H9 (cell line): ENCODE data around the gene RAD54L. TPM values are rescaled to one million over a fixed set of nuclear protein-coding genes. Genes with fewer than 3 reads are reported as not detected.

Experiments used
- DNase-seq: peaks from one replicate; pipeline ENCODE4 v3.0.0-alpha.2; 2017
- H2AFZ ChIP-seq: one replicate; pipeline ENCODE4 v1.6.1; 2013; ENCODE audit warnings: mild to moderate bottlenecking, low read length, control low read depth, moderate library complexity
- H2AK5ac ChIP-seq: 2 replicates; pipeline ENCODE4 v1.6.1; 2013; ENCODE audit warnings: low read length, control low read depth, mixed read lengths; ENCODE audit not compliant: insufficient read length
- H2BK120ac ChIP-seq: one replicate; pipeline ENCODE4 v1.6.1; 2013; ENCODE audit warnings: low read depth, mild to moderate bottlenecking, low read length, control low read depth, inconsistent platforms; ENCODE audit not compliant: poor library complexity, severe bottlenecking
- H2BK12ac ChIP-seq: 2 replicates; pipeline ENCODE4 v1.6.1; 2013; ENCODE audit warnings: low read length, control low read depth, mixed read lengths, low read depth; ENCODE audit not compliant: insufficient read length
- H2BK15ac ChIP-seq: 2 replicates; pipeline ENCODE4 v1.6.1; 2013; ENCODE audit warnings: low read depth, low read length, control low read depth
- H2BK20ac ChIP-seq: one replicate; pipeline ENCODE4 v1.6.1; 2013; ENCODE audit warnings: low read depth, mild to moderate bottlenecking, low read length, control low read depth, inconsistent platforms; ENCODE audit not compliant: poor library complexity, severe bottlenecking
- H2BK5ac ChIP-seq: 2 replicates; pipeline ENCODE4 v1.6.1; 2013; ENCODE audit warnings: low read length, control low read depth, mixed read lengths; ENCODE audit not compliant: insufficient read length
- H3K14ac ChIP-seq: 2 replicates; pipeline ENCODE4 v1.6.1; 2013; ENCODE audit warnings: low read length, control low read depth; ENCODE audit not compliant: insufficient read depth
- H3K18ac ChIP-seq: 2 replicates; pipeline ENCODE4 v1.6.1; 2013; ENCODE audit warnings: low read depth, mild to moderate bottlenecking, mixed read lengths, low read length, control low read depth; ENCODE audit not compliant: insufficient read length
- H3K23ac ChIP-seq: 2 replicates; pipeline ENCODE4 v1.6.1; 2013; ENCODE audit warnings: low read length, control low read depth, mixed read lengths, low read depth; ENCODE audit not compliant: insufficient read length
- H3K23me2 ChIP-seq: 2 replicates; pipeline ENCODE4 v1.6.1; 2013; ENCODE audit warnings: low read depth, mild to moderate bottlenecking, mixed read lengths, low read length, control low read depth; ENCODE audit not compliant: insufficient read length, poor library complexity, severe bottlenecking
- H3K27ac ChIP-seq: 2 replicates; pipeline ENCODE4 v1.5.1; 2013; ENCODE audit warnings: low read length, control low read depth, mixed read lengths, low read depth; ENCODE audit not compliant: insufficient read length
- H3K27me3 ChIP-seq: 2 replicates; pipeline ENCODE4 v1.6.1; 2013; ENCODE audit warnings: low read length, control low read depth, inconsistent platforms; ENCODE audit not compliant: insufficient read depth
- H3K4ac ChIP-seq: 2 replicates; pipeline ENCODE4 v1.6.1; 2013; ENCODE audit warnings: low read depth, mild to moderate bottlenecking, control low read depth, inconsistent platforms, low read length, moderate library complexity
- H3K4me1 ChIP-seq: 2 replicates; pipeline ENCODE4 v1.6.1; 2013; ENCODE audit warnings: low read length, control low read depth, inconsistent platforms; ENCODE audit not compliant: insufficient read depth
- H3K4me2 ChIP-seq: 2 replicates; pipeline ENCODE4 v1.6.1; 2013; ENCODE audit warnings: low read length, control low read depth, mixed read lengths; ENCODE audit not compliant: insufficient read length, insufficient read depth
- H3K56ac ChIP-seq: 2 replicates; pipeline ENCODE4 v1.6.1; 2013; ENCODE audit warnings: low read depth, mild to moderate bottlenecking, mixed read lengths, low read length, control low read depth; ENCODE audit not compliant: insufficient read length
- H3K79me1 ChIP-seq: 2 replicates; pipeline ENCODE4 v1.6.1; 2013; ENCODE audit warnings: low read depth, mild to moderate bottlenecking, moderate library complexity, low read length, control low read depth, inconsistent platforms; ENCODE audit not compliant: insufficient read depth, poor library complexity, severe bottlenecking
- H3K79me2 ChIP-seq: 2 replicates; pipeline ENCODE4 v1.6.1; 2013; ENCODE audit warnings: low read length, control low read depth, inconsistent platforms; ENCODE audit not compliant: insufficient read depth
- H3K9ac ChIP-seq: 2 replicates; pipeline ENCODE4 v1.6.1; 2013; ENCODE audit warnings: low read length, control low read depth, mixed read lengths; ENCODE audit not compliant: insufficient read length; ENCODE audit errors: extremely low read depth
- H3K9me3 ChIP-seq: one replicate; pipeline ENCODE4 v1.6.1; 2013; ENCODE audit warnings: low read depth, low read length, inconsistent platforms; ENCODE audit not compliant: control insufficient read depth
- H3T11ph ChIP-seq: one replicate; pipeline ENCODE4 v1.6.1; 2013; ENCODE audit warnings: mild to moderate bottlenecking, low read length, control low read depth, inconsistent platforms
- H4K20me1 ChIP-seq: one replicate; pipeline ENCODE4 v1.6.1; 2013; ENCODE audit not compliant: control insufficient read depth, insufficient read length, insufficient read depth
- H4K5ac ChIP-seq: 2 replicates; pipeline ENCODE4 v1.6.1; 2013; ENCODE audit warnings: low read depth, mild to moderate bottlenecking, mixed read lengths, low read length, control low read depth; ENCODE audit not compliant: insufficient read length
- H4K8ac ChIP-seq: replicated peaks from 2 replicates; pipeline ENCODE4 v1.6.1; 2013; ENCODE audit warnings: low read length, control low read depth, mixed read lengths, low read depth; ENCODE audit not compliant: insufficient read length
- H4K91ac ChIP-seq: 2 replicates; pipeline ENCODE4 v1.6.1; 2013; ENCODE audit warnings: low read depth, mild to moderate bottlenecking, moderate library complexity, mixed read lengths, low read length, control low read depth; ENCODE audit not compliant: insufficient read length
- H3K27ac Mint-ChIP-seq, 3 experiments: 2 replicates in 2 of 3; 3 replicates in 1 of 3; pipeline ENCODE4 v1.8.0; 2020 to 2021; ENCODE audit warnings: mixed read lengths in 3 of 3, mild to moderate bottlenecking in 1 of 3, moderate library complexity in 1 of 3
- H3K27me3 Mint-ChIP-seq: 2 replicates; pipeline ENCODE4 v1.8.0; 2021; ENCODE audit warnings: low read depth, mild to moderate bottlenecking, moderate library complexity, mixed read lengths
- H3K36me3 Mint-ChIP-seq, 3 experiments: 2 replicates in 2 of 3; 3 replicates in 1 of 3; pipeline ENCODE4 v1.8.0; 2020 to 2021; ENCODE audit warnings: low read depth in 3 of 3, mixed read lengths in 3 of 3; ENCODE audit not compliant: insufficient read depth in 1 of 3
- H3K4me1 Mint-ChIP-seq, 2 experiments: 2 replicates each; pipeline ENCODE4 v1.8.0; 2020; ENCODE audit warnings: mixed read lengths in 2 of 2
- H3K4me3 Mint-ChIP-seq, 2 experiments: 2 replicates in 1 of 2; 3 replicates in 1 of 2; pipeline ENCODE4 v1.8.0; 2020 to 2021; ENCODE audit warnings: mild to moderate bottlenecking in 2 of 2, mixed read lengths in 2 of 2, moderate library complexity in 1 of 2
- H3K9me3 Mint-ChIP-seq, 2 experiments: 2 replicates in 1 of 2; 3 replicates in 1 of 2; pipeline ENCODE4 v1.8.0; 2020; ENCODE audit warnings: mild to moderate bottlenecking in 2 of 2, mixed read lengths in 2 of 2, moderate library complexity in 1 of 2
- WGBS: extraction: QIAGEN DNeasy Blood & Tissue Kit; methylation state at CpG from one replicate; pipeline ENCODE4 v1.1.7; 2013; ENCODE audit warnings: missing lambda C conversion rate, low lambda C conversion rate, mixed read lengths; ENCODE audit not compliant: insufficient read length; ENCODE audit errors: extremely low coverage; 5-methylcytosine and 5-hydroxymethylcytosine counted together
- total RNA-seq: library from RNA; stranded (reverse); gene quantifications from 2 replicates; pipeline ENCODE4 v1.2.1, GENCODE V29; 2021
- TF ChIP-seq, protein P1 (sequence below): fragments of 200-600 bp; sonication (generic); conservative IDR thresholded peaks from 3 replicates; pipeline ENCODE4 v1.8.0; 2021; ENCODE audit warnings: antibody characterized with exemption, mild to moderate bottlenecking

RAD54L gene
- total RNA-seq, 1 experiment from 2014 or later, result 43.4 TPM

DNA sequence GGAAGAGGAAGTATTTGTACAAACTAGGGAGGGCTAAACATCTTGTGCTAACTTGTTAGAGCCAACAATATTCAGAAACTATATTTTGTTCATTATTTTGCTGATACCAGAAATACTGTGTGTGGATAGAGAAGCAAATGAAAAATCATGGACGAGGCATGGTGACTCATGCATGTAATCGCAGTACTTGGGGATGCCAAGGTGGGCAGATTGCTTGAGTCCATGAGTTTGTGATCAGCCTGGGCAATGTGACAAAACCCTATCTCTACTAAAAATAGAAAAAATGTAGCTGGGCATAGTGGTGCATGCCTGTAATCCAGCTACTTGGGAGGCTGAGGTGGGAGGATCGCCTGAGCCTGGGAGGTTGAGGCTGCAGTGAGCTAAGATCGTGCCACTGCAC, 42.4 kb downstream of the RAD54L start:
- no peak overlapping the region for H3K4me2 ChIP-seq
- no peak overlapping the region for H3K27ac Mint-ChIP-seq
- no peak overlapping the region for H3K4me3 Mint-ChIP-seq
- no peak overlapping the region for H2BK20ac ChIP-seq
- no peak overlapping the region for H2BK5ac ChIP-seq
- H3K9me3 Mint-ChIP-seq, result no peaks in the 10 kb centered on the region
- H3K79me2 ChIP-seq, result no peaks in the 10 kb centered on the region
- no peak overlapping the region for H2BK15ac ChIP-seq
- no peaks in the 10 kb centered on the region for H3K4me1 ChIP-seq
- H3K79me1 ChIP-seq, result no peaks in the 10 kb centered on the region
- no peak overlapping the region for H3K18ac ChIP-seq
- no peak overlapping the region for H4K5ac ChIP-seq
- H3K23me2 ChIP-seq, result no peaks in the 10 kb centered on the region
- no peaks in the 10 kb centered on the region for H4K20me1 ChIP-seq
- no peak overlapping the region for H2BK120ac ChIP-seq
- no peaks in the 10 kb centered on the region; the same call in 1 of the 2 replicates for H3K27me3 Mint-ChIP-seq
- peaks cover 0 to 12% of the 10 kb centered on the region in 2 experiments; a peak in 2 of 4 replicates for H3K4me1 Mint-ChIP-seq
- DNase-seq, result no peak
- H3K14ac ChIP-seq, result no peak overlapping the region
- H3K27ac ChIP-seq, result no peak overlapping the region
- H3K9me3 ChIP-seq, result no peaks in the 10 kb centered on the region
- H3K27me3 ChIP-seq, result no peaks in the 10 kb centered on the region
- H4K8ac ChIP-seq, result no peak overlapping the region
- no peak overlapping the region for H3K56ac ChIP-seq
- H3K36me3 Mint-ChIP-seq, result peaks cover 18 to 43% (median 31%) of the 10 kb centered on the region in 3 experiments; a peak in 6 of 7 replicates
- no peak overlapping the region for H3K23ac ChIP-seq
- no peak overlapping the region for H2AK5ac ChIP-seq
- TF ChIP-seq, protein P1, sequence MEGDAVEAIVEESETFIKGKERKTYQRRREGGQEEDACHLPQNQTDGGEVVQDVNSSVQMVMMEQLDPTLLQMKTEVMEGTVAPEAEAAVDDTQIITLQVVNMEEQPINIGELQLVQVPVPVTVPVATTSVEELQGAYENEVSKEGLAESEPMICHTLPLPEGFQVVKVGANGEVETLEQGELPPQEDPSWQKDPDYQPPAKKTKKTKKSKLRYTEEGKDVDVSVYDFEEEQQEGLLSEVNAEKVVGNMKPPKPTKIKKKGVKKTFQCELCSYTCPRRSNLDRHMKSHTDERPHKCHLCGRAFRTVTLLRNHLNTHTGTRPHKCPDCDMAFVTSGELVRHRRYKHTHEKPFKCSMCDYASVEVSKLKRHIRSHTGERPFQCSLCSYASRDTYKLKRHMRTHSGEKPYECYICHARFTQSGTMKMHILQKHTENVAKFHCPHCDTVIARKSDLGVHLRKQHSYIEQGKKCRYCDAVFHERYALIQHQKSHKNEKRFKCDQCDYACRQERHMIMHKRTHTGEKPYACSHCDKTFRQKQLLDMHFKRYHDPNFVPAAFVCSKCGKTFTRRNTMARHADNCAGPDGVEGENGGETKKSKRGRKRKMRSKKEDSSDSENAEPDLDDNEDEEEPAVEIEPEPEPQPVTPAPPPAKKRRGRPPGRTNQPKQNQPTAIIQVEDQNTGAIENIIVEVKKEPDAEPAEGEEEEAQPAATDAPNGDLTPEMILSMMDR, result no peak
- no peak overlapping the region for H4K91ac ChIP-seq
- no peak overlapping the region for H3T11ph ChIP-seq
- no peak overlapping the region for H2AFZ ChIP-seq
- H3K9ac ChIP-seq, result no peak overlapping the region
- no peak overlapping the region for H3K4ac ChIP-seq
- WGBS, result no CpG with 5 or more reads among the region's 4 CpGs
- no peak overlapping the region for H2BK12ac ChIP-seq
